GM12875 (cell line): ENCODE data around the gene C19orf67.
"Not testable (repeated sequence)": the region's sequence is repeated elsewhere in the genome, so short reads cannot be mapped to it uniquely, and the experiment has no call there.

Experiments used
- H3K4me3 ChIP-seq: one replicate; pipeline ENCODE4 v1.5.1; 2011; ENCODE audit warnings: low read depth, low read length, control low read depth
- TF ChIP-seq, protein P1 (sequence below): IDR thresholded peaks from 2 replicates; pipeline ENCODE4 v1.5.1; 2011; ENCODE audit warnings: low read depth, mild to moderate bottlenecking, control low read depth, inconsistent platforms, low read length, moderate library complexity, borderline replicate concordance; ENCODE audit not compliant: insufficient read depth

The C19orf67 gene

DNA sequence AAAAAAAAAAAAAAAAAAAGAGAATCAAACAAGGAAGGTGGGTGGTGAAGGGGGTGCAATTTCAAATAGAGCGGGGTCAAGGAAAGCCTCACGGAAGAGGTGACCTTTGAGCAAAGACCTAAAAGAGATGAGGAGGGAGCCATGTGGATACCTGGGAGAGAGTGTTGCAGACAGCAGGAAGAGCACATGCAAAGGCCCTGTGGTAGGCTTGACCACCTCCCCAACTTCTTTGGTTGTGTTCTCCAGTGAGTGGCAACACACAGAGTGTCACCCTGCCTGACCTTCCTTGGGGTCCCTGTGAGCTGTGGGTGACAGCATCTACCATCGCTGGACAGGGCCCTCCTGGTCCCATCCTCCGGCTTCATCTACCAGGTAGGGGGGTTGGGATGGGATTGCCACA, 35.1 kb downstream of the C19orf67 start:
- TF ChIP-seq, protein P1, sequence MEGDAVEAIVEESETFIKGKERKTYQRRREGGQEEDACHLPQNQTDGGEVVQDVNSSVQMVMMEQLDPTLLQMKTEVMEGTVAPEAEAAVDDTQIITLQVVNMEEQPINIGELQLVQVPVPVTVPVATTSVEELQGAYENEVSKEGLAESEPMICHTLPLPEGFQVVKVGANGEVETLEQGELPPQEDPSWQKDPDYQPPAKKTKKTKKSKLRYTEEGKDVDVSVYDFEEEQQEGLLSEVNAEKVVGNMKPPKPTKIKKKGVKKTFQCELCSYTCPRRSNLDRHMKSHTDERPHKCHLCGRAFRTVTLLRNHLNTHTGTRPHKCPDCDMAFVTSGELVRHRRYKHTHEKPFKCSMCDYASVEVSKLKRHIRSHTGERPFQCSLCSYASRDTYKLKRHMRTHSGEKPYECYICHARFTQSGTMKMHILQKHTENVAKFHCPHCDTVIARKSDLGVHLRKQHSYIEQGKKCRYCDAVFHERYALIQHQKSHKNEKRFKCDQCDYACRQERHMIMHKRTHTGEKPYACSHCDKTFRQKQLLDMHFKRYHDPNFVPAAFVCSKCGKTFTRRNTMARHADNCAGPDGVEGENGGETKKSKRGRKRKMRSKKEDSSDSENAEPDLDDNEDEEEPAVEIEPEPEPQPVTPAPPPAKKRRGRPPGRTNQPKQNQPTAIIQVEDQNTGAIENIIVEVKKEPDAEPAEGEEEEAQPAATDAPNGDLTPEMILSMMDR = no peak
- H3K4me3 ChIP-seq = no peak overlapping the region

DNA sequence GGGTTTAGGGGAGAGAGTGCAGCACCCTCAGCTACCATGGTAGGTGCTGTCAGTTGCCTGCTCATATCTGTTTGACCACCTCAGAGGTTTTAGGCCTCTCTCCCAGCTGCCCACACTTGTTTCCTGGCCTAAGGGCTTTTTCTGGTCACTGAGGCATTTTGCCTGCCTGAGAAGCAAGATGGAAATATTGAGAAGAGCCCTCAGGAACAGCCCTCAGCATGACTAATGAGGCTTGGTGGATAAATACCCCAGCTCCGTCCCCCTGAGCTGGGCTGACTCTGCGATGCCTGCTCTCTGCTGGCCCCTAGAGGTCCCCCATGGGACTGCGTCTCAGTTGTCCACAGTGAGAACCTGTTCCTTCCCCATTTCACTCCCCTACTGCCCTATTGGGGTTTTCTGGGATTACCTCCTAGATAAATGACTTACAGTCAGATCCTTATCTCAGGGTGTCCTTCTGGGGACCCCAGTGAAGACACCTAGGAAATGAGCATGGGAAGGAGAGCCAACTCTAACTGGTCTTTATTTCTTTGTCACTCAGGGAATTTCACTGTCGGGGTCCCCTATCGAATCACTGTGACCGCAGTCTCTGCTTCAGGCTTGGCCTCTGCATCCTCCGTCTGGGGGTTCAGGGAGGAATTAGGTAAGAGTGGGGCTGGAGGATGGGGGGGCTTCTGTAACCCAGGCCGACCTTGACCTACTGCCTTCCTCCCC, 37.0 kb downstream of the C19orf67 start:
- TF ChIP-seq, protein P1 = peak; percentile 92
- no peak overlapping the region for H3K4me3 ChIP-seq

DNA sequence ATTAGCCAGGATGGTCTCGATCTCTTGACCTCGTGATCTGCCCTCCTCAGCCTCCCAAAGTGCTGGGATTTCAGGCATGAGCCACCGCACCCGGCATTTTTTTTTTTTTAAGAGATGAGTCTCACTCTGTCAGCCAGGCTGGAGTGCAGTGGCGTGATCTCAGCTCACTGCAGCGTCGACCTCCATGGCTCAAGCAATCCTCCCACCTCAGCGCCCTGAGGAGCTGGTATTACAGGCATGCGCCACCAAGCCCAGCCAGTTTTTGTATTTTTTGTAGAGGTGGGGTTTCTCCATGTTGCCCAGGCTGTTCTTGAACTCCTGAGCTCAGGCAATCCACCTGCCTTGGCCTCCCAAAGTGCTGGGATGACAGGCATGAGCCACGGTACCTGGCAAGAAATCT, 37.7 kb downstream of the C19orf67 start:
- H3K4me3 ChIP-seq = not testable (repeated sequence)

DNA sequence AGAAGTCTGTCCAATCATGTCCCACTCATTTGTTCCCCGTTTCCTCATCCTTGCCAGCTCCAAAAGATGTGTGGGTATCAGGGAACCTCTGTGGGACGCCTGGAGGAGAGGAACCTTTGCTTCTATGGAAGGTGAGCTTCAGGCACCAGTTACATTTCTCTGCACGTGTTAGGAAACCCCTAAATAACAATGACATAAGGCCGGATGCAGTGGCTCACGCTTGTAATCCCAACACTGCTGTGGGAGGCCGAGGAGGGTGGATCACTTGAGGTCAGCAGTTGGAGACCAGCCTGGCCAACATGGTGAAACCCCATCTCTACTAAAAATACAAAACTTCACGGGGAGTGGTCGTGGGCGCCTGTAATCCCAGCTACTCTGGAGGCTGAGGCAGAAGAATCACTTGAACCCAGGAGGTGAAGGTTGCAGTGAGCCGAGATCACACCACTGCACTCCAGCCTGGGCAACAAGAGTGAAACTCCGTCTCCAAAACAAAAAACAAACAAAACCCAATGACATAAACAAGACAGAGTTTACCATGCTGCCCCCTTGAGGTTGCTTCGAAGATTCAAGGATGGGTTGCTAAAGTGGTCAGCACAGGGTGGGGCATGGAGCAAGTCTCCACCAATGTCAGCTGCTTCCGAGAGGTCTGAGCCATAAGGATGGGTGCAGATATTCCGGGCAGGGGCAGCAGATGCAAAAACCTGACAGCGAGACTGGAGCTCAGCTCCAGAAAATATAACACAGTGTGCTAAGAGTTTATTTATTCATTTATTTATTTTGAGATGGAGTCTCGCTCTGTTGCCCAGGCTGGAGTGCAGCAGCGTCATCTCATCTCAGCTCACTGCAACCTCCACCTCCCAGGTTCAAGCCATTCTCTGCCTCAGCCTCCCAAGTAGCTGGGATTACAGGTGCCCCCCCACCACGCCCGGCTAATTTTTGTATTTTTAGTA, 42.6 kb downstream of the C19orf67 start:
- H3K4me3 ChIP-seq = not testable (repeated sequence)
- TF ChIP-seq, protein P1 = peak; percentile 59

DNA sequence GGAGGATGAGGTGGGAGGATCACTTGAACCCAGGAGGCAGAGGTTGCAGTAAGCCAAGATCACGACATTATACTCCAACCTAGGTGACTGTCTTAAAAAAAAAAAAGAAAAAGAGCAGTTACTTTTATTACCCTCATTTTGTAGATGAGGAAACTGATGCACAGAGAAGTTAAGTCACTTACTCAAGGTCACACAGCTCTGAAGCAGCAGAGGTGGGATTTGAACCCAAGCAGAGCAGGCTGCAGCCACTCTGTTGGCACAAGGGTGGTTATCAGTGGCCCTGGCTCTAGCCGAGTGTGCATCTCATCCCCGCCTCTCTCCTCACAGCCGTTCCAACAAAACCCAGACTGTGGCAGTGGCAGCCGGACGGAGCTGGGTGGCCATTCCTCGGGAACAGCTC, 46.4 kb downstream of the C19orf67 start:
- TF ChIP-seq, protein P1 = no peak
- H3K4me3 ChIP-seq = no peak overlapping the region

DNA sequence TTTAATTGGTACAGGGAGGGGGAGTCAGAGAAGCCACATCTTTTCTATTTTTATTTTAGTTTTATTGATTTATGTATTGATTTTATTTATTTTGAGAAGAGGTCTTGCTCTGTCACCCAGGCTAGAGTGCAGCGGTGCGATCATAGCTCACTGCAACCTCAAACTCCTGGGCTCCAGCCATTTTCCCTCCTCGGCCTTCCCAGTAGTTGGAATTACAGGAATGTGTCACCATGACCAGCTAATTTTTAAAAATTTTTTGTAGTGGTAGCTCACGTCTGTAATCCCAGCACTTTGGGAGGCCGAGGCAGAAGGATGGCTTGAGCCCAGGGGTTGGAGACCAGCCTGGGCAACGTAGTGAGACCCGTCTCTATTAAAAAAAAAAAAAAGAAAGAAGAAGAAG, 49.9 kb downstream of the C19orf67 start:
- TF ChIP-seq, protein P1 = no peak
- H3K4me3 ChIP-seq = no peak overlapping the region

DNA sequence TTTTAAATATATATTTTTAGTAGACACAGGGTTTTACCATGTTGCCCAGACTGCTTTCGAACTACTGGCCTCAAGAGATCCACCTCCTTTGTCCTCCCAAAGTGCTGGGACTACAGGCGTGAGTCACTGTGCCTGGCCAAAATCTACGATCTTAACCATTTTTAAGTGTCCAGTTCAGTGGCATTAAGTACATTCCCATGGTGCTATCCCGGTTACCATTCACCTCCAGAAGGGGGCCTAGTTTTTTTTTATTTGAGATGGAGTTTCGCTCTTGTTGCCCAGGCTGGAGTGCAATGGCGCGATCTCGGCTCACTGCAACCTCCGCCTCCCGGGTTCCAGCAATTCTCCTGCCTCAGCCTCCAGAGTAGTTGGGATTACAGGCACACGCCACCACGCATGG, 50.4 kb downstream of the C19orf67 start:
- H3K4me3 ChIP-seq = not testable (repeated sequence)

DNA sequence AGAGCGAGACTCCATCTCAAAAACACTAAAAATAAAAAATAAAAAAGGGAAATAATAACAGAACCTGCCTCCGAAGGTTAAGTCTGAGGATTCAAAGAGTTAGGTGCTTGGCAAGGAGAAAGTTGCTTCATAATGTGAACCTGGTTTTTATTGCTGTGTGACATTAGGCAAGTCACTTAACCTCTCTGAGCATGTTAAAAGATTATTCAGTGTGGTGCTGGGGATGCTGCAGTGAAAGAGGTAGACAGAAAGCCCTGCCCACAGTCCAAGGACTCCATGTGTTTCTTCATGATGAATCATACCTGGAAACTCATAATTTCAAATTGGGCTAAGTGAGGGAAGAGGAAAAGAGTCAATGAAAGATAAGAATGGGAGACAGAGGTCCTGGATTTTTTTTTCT, 51.6 kb downstream of the C19orf67 start:
- H3K4me3 ChIP-seq = no peak overlapping the region
- TF ChIP-seq, protein P1 = no peak
